ENCODE data around the gene CAV2.

The CAV2 gene

GRCh38 chr7:116541951-116542350 is 42.4 kb downstream of the CAV2 start:
- H3K4me1 ChIP-seq = no peaks in the 10 kb centered on the region
- TF ChIP-seq CTCF (IDR thresholded peaks at IDR 0.05; ENCODE audit: low read depth, low read length) = no peak
- H3K4me3 ChIP-seq (ENCODE audit: low read depth, low read length) = no peak overlapping the region
- H3K27me3 ChIP-seq = no peaks in the 10 kb centered on the region
- no peak for DNase-seq
- no peaks in the 10 kb centered on the region for H3K36me3 ChIP-seq
- no peaks in the 10 kb centered on the region for H3K9me3 ChIP-seq

- TF ChIP-seq CTCF (IDR thresholded peaks at IDR 0.05; ENCODE audit: low read depth, low read length) = no peak
- DNase-seq = no peak
- Histone ChIP-seq H3K27me3 (no peaks in the 10 kb centered on the region), H3K9me3 (no peaks in the 10 kb centered on the region), H3K4me3 (ENCODE audit: low read depth, low read length) (no peak overlapping the region), H3K4me1 (no peaks in the 10 kb centered on the region), H3K36me3 (no peaks in the 10 kb centered on the region)
These were observed 43.1 kb downstream of the CAV2 start for GRCh38 chr7:116542618-116543017.

GRCh38 chr7:116543664-116544063 is 44.1 kb downstream of the CAV2 start:
- no peaks in the 10 kb centered on the region for H3K36me3 ChIP-seq
- H3K27me3 ChIP-seq = no peaks in the 10 kb centered on the region
- TF ChIP-seq CTCF (IDR thresholded peaks at IDR 0.05; ENCODE audit: low read depth, low read length) = no peak
- no peak overlapping the region for H3K4me3 ChIP-seq (ENCODE audit: low read depth, low read length)
- DNase-seq = no peak
- H3K4me1 ChIP-seq = no peaks in the 10 kb centered on the region
- no peaks in the 10 kb centered on the region for H3K9me3 ChIP-seq

DNA sequence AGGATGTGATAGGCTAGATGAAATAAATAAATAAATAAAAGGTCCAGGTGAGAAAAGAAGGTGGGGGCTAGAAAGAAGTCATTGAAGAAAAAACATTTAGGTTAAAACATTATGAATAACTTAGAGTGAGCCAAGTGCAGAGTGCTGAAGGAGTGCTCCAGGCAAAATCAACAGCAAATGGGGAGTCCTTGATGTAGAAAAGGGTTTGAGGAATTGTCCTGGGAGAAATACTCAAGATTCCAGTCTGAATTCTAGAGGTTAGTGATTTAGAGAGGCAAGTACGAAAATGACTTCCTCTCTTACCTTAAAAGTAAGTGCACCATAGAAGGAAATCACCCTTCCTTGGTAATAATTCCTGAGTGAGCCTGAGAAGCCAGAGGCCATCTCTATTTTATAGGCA is 44.9 kb downstream of the CAV2 start:
- no peak for DNase-seq
- H3K27me3 ChIP-seq = no peaks in the 10 kb centered on the region
- H3K9me3 ChIP-seq = no peaks in the 10 kb centered on the region
- no peaks in the 10 kb centered on the region for H3K4me1 ChIP-seq
- TF ChIP-seq CTCF (IDR thresholded peaks at IDR 0.05; ENCODE audit: low read depth, low read length) = no peak
- no peaks in the 10 kb centered on the region for H3K36me3 ChIP-seq
- H3K4me3 ChIP-seq (ENCODE audit: low read depth, low read length) = no peak overlapping the region

GRCh38 chr7:116545411-116545993 is 46.0 kb downstream of the CAV2 start:
- Histone ChIP-seq H3K4me1 (no peaks in the 10 kb centered on the region), H3K4me3 (ENCODE audit: low read depth, low read length) (no peak overlapping the region), H3K9me3 (no peaks in the 10 kb centered on the region), H3K27me3 (no peaks in the 10 kb centered on the region), H3K36me3 (no peaks in the 10 kb centered on the region)
- TF ChIP-seq CTCF (IDR thresholded peaks at IDR 0.05; ENCODE audit: low read depth, low read length) = no peak
- DNase-seq = no peak

- no peak for DNase-seq
- no peak overlapping the region for H3K4me3 ChIP-seq (ENCODE audit: low read depth, low read length)
- no peak for TF ChIP-seq CTCF (IDR thresholded peaks at IDR 0.05; ENCODE audit: low read depth, low read length)
- H3K9me3 ChIP-seq = no peaks in the 10 kb centered on the region
- no peaks in the 10 kb centered on the region for H3K36me3 ChIP-seq
- no peaks in the 10 kb centered on the region for H3K27me3 ChIP-seq
- H3K4me1 ChIP-seq = no peaks in the 10 kb centered on the region
These were observed 46.5 kb downstream of the CAV2 start for GRCh38 chr7:116546054-116546453.

Measured in BE2C (cell line).